GM12875 (cell line): Measurements from ENCODE around the gene FUZ.

Source experiments
- H3K4me3 ChIP-seq: one replicate; pipeline ENCODE4 v1.5.1; 2011; ENCODE audit warnings: low read depth, low read length, control low read depth
- CTCF ChIP-seq: IDR thresholded peaks from 2 replicates; pipeline ENCODE4 v1.5.1; 2011; ENCODE audit warnings: low read depth, mild to moderate bottlenecking, control low read depth, inconsistent platforms, low read length, moderate library complexity, borderline replicate concordance; ENCODE audit not compliant: insufficient read depth

The FUZ gene

DNA sequence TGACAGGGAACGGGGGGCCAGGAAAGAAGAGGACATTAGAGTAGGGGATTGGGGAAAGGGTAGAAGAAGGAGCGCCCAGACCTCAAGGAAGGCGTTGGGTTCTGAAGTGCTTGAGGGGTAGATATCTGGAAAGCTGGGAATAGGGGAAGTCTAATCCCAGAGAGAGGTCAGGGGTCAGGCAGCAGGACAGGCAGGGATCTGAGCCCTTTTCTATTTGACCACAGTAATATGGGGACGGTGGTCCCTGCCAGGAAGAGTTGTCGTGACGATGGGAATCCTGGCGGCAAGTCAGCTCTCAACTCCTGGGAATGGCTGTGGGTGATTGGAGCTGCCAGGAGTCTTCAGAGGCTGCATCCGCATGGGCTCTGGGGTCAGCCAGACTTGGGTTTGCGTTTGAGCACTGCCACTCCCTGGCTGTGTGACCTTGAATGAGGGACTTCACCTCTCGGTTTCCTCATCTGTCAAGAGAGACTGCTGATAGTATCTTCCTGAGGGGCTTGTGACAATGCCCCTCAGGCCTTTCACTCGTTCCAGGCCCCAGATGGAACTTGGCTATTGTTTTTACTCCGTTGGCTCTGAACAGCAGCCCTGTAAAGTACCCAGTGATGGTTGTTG, 45.0 kb downstream of the FUZ start:
- H3K4me3 ChIP-seq = peak overlapping the region; percentile 79
- no peak for TF ChIP-seq CTCF

- no peak for TF ChIP-seq CTCF
- H3K4me3 ChIP-seq = peak overlapping the region; percentile 79
Observed at GRCh38 chr19:49767381-49767780, 45.7 kb downstream of the FUZ start.

DNA sequence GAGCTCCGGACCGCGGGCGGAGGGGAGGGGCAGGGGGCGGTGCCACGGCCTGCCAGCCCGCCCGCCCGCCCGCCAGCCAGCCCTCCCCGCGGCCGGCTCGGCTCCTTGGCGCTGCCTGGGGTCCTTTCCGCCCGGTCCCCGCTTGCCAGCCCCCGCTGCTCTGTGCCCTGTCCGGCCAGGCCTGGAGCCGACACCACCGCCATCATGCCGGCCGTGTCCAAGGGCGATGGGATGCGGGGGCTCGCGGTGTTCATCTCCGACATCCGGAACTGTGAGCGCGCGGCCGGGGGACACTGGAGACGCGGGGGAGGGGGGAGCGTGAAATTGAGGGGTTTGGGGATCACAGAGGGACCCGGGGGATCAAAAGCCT, 46.2 kb downstream of the FUZ start, which contains the start of gene AP2A1:
Gene AP2A1, plus strand, starts transcription at position 72 of the 370 bp plus-strand sequence. Its CDS starts 133 bp downstream, at position 205.
- no peak for TF ChIP-seq CTCF
- H3K4me3 ChIP-seq = peak within 1 kb of the TSS; percentile 79

- H3K4me3 ChIP-seq = peak overlapping the region; percentile 79
- TF ChIP-seq CTCF = no peak
Observed at GRCh38 chr19:49766007-49766929, 46.8 kb downstream of the FUZ start.

GRCh38 chr19:49764341-49764740, 48.8 kb downstream of the FUZ start:
- TF ChIP-seq CTCF = no peak

GRCh38 chr19:49763230-49763629, 49.9 kb downstream of the FUZ start, which contains the start of gene TSKS:
Gene TSKS, minus strand, starts transcription at chr19:49763306. Its CDS starts 59 bp downstream, at chr19:49763247.
- no peak within 1 kb of the TSS for H3K4me3 ChIP-seq
- no peak for TF ChIP-seq CTCF

More at GRCh38 chr19:49764341-49764740, 48.8 kb downstream of the FUZ start:
- H3K4me3 ChIP-seq = no peak overlapping the region
